ENCODE data around the gene RSPH4A. TPM values are rescaled to one million over a fixed set of nuclear protein-coding genes. Genes with fewer than 3 reads are reported as not detected.

RSPH4A gene
- polyA plus RNA-seq = not detected

DNA sequence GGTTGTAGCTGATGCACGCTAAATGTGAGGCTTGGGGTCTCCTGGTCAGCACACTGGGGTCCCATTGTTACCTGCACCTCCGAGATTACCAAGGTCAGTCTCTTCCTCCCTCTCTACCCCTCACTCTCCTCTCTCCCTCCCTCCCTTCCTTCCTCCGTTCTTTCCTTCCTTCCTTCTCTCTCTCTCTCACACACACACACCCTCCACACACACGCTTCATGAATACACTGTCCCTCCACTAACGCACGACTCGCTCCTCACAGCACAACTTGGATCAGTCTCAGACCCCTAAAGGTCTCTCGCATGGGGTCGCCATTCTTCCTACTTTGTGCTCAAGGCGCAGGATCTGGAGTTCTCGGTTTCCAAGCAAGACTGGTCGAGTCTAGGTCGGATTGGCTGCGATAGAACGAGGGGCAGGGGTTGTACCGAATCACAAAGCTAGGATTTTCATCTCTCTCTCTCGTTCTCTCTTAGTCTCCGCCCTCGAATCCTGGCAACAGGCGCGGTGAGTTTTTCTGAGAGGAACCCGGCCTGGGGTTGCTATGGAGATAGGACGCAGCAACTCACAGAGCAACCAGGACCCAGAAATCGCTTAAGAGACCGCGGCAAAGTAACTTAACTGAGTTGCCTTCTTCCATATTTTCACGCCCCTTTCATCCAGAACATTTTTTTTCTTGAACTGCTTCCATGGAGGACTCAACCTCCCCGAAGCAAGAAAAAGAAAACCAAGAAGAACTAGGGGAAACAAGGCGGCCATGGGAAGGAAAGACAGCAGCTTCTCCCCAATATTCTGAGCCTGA is at the start of gene RSPH4A:
Gene RSPH4A (plus strand): TSS at position 543 of the 800 bp plus-strand sequence. CDS start 145 bp downstream, at position 688.
- H3K4me1 Mint-ChIP-seq = peaks cover 9 to 16% (median 15%) of the 10 kb centered on the region in 3 donors
- H3K9me3 Mint-ChIP-seq = no peaks in the 10 kb centered on the region
- peak within 1 kb of the TSS; percentile 31 to 96 (median 89) for H3K4me3 Mint-ChIP-seq
- peaks cover 4% of the 10 kb centered on the region for H3K27me3 Mint-ChIP-seq
- no peaks in the 10 kb centered on the region for H3K36me3 Mint-ChIP-seq
- H3K27ac Mint-ChIP-seq = peak within 1 kb of the TSS in 2 of 3 donors; percentile 85 to 92

DNA sequence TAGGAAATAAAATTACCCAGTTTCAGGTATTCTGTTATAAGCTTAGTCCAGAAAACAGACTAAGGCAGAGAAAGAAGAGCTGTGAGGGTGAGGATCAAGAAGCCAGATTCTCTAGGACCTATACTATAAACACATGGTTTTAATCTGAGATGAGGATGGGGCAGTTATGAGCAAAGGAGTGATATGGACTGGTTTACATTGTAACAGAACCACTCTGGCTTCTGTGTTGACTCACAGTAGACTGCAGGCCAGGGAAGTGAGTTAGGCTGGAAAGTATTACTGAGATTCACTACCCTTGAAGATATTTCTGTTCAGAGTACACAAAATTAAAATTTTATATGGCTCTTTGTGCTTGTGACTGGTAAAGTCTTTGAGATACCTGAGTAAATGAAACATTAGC is 48.2 kb upstream of the RSPH4A start:
- Mint-ChIP-seq H3K27me3 (peaks cover 6% of the 10 kb centered on the region), H3K27ac (no peak overlapping the region), H3K36me3 (no peaks in the 10 kb centered on the region), H3K4me1 (peaks cover 18 to 28% (median 27%) of the 10 kb centered on the region in 3 donors), H3K4me3 (peak overlapping the region in 1 of 4 donors; percentile 31), H3K9me3 (peaks cover 0 to 1% (median 0%) of the 10 kb centered on the region in 3 donors)

DNA sequence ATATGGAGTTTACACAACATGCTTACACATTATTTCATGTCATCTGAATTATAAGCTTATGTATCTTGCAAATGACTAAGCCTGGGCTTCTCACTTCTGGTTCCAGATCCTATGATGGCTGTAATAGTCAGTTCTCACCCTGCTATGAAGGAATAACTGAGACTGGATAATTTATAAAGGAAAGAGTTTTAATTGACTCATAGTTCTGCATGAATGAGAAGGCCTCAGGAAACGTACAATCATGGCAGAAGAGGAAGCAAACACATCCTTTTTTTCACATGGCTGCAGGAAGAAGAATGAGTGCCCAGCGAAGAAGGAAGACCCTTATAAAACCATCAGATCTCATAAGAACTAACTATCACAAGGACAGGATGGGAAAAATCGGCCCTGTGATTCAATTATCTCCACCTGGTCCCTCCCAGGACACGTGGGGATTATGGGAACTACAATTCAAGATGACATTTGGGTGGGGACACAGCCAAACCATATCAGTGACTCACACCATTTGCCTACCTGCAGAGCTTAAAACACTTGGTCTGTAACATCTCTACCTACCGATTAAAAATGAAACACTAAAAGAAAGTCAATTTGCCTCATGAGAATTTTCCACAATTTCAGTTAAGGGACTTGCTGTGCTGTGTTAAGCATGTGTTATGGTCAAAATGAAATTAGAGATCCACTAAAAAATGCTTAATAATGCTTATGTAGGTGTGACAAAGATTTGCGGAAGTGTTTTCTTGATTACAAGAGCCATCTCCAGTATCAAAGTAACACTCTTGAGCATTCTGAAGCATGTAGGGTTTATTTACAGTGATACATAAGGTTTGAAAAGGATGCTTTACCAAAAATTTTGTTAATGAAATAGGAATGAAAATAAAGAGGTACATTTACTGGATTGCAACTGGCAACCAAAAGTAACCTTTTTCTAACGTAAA is 47.2 kb upstream of the RSPH4A start:
- Mint-ChIP-seq H3K4me1 (peaks cover 21 to 35% (median 34%) of the 10 kb centered on the region in 3 donors), H3K4me3 (peak overlapping the region; percentile 25 to 96 (median 56)), H3K9me3 (peaks cover 0 to 1% (median 0%) of the 10 kb centered on the region in 3 donors), H3K27me3 (peaks cover 3% of the 10 kb centered on the region), H3K27ac (peak overlapping the region in 1 of 3 donors; percentile 46), H3K36me3 (no peaks in the 10 kb centered on the region)

DNA sequence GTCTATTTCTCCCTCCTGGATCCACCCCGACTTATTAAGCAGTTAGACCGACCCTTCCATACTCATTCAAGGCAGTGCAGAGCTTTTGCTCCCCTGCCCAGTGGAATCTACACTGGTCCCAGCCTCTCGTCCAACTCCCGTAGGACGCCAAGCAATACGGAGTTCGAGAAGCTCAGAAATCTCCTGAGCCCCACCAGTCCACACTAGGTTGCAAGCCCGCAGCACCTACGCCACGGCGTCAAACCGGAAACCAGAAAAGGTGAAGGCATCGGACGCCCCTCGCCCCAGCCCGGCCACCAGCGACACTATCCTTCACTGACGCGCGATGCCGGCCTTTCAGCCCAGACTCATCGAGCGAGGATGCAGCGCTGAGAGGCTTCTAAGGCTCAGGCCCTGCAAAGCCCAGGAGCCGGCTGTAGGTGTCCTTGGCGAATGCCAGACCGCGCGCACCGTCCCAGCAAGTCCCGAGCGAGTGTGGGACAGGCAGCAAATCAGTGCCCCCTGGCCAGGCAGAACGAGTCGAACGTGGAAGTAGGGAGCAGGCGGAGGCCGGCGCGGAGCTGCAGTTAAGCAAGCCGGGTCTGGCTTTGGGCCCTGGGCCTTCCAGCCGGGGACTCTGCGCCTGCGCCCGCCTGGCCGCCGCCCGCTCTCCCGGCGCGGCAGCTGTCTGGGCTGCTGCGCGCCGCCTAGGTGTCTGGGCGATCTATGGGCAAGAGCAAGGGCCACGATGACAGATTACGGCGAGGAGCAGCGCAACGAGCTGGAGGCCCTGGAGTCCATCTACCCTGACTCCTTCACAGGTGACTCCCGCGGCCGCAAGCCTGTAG is 45.2 kb upstream of the RSPH4A start, which contains the start of gene RWDD1:
Gene RWDD1 (plus strand): TSS at position 649 of the 827 bp plus-strand sequence. CDS start 79 bp downstream, at position 728.
- H3K27ac Mint-ChIP-seq = peak within 1 kb of the TSS; percentile 89 to 100 (median 99)
- peaks cover 25 to 42% (median 40%) of the 10 kb centered on the region in 3 donors for H3K4me1 Mint-ChIP-seq
- peaks cover 0 to 1% (median 0%) of the 10 kb centered on the region in 3 donors for H3K9me3 Mint-ChIP-seq
- peak within 1 kb of the TSS; percentile 96 to 100 (median 100) for H3K4me3 Mint-ChIP-seq
- H3K27me3 Mint-ChIP-seq = no peaks in the 10 kb centered on the region
- H3K36me3 Mint-ChIP-seq = peaks cover 4% of the 10 kb centered on the region

DNA sequence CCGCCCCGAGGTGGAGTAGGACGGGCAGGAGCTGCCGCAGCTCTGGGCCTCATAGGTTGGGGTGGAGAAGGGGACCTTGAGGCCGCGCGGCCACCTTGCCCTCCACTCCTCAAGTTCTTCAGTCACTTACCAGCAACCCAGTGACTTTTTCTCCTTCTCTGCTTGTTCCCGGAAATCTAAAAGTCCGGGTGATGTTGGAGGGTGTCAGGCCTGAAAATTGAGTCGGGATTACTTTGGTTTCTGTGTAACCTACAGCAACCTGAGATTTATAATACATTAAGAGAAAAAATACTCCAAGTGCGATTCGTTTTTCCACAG is 44.6 kb upstream of the RSPH4A start:
- peaks cover 0 to 1% (median 0%) of the 10 kb centered on the region in 3 donors for H3K9me3 Mint-ChIP-seq
- no peaks in the 10 kb centered on the region for H3K27me3 Mint-ChIP-seq
- H3K27ac Mint-ChIP-seq = peak overlapping the region; percentile 89 to 100 (median 99)
- peaks cover 30 to 42% (median 40%) of the 10 kb centered on the region in 3 donors for H3K4me1 Mint-ChIP-seq
- peak overlapping the region; percentile 96 to 100 (median 100) for H3K4me3 Mint-ChIP-seq
- H3K36me3 Mint-ChIP-seq = peaks cover 8% of the 10 kb centered on the region

DNA sequence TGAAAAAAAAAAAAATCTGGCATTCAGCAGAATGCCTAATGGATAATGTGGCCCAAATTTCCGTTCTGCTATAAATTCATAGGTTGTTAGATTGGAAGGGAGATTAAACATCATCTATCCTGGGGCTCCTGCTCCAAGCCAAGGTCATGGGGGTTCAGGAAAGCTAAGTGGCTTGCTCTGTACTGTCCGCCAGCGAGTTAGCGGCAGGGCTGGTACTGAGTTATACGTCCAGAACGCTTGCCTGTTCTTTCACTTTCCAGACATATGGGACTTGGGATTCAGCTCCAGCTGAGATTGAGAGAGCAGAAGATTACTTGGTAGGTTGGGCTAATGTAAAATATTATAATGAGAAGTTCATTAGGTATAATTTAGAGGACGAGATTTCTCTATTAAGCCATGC is 44.1 kb upstream of the RSPH4A start:
- peak overlapping the region; percentile 89 to 100 (median 99) for H3K27ac Mint-ChIP-seq
- H3K27me3 Mint-ChIP-seq = no peaks in the 10 kb centered on the region
- peaks cover 9% of the 10 kb centered on the region for H3K36me3 Mint-ChIP-seq
- H3K4me1 Mint-ChIP-seq = peaks cover 30 to 43% (median 41%) of the 10 kb centered on the region in 3 donors
- H3K9me3 Mint-ChIP-seq = peaks cover 0 to 1% (median 0%) of the 10 kb centered on the region in 3 donors
- peak overlapping the region; percentile 96 to 100 (median 100) for H3K4me3 Mint-ChIP-seq

DNA sequence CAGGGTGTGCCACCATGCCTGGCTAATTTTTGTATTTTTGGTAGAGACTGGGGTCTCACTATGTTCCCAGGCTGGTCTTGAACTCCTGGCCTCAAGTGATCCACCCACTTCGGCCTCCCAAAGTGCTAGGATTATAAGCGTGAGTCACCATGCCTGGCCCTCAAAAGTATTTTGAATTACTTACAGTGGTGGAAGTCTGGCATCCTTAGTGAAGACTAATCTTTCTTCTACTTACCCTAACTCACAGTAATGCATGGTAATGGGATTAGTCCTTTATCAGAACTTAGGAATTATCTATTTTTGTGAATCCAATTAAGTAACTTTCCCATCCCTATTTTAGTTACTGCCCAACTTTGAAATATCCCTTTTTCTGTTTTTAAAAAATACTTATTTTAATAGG is 41.1 kb upstream of the RSPH4A start:
- no peak overlapping the region for H3K27ac Mint-ChIP-seq
- peaks cover 10% of the 10 kb centered on the region for H3K36me3 Mint-ChIP-seq
- H3K4me1 Mint-ChIP-seq = peaks cover 30 to 41% (median 35%) of the 10 kb centered on the region in 3 donors
- no peaks in the 10 kb centered on the region for H3K9me3 Mint-ChIP-seq
- no peaks in the 10 kb centered on the region for H3K27me3 Mint-ChIP-seq
- no peak overlapping the region for H3K4me3 Mint-ChIP-seq

DNA sequence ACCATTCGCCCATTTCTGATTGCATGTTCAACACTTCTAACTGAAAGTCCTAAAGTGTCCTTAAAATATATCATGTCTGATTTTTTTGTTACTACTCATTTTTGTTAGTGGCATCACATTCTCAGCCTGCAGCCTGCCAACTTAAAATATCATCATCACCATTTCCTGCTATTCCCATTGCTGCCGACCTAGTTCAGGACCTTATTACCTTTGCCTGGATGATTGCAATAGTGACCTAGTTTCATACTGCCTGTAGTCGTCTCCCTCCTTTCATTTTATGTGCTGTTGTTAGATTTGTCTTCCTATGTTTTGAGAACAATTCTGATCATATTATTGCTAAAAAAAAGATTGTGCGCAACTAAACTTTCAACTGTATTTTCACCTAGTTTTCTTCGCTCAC is 38.8 kb upstream of the RSPH4A start:
- Mint-ChIP-seq H3K9me3 (no peaks in the 10 kb centered on the region), H3K4me1 (peaks cover 22 to 31% (median 23%) of the 10 kb centered on the region in 3 donors), H3K27ac (no peak overlapping the region), H3K27me3 (no peaks in the 10 kb centered on the region), H3K4me3 (no peak overlapping the region), H3K36me3 (peaks cover 10% of the 10 kb centered on the region)

DNA sequence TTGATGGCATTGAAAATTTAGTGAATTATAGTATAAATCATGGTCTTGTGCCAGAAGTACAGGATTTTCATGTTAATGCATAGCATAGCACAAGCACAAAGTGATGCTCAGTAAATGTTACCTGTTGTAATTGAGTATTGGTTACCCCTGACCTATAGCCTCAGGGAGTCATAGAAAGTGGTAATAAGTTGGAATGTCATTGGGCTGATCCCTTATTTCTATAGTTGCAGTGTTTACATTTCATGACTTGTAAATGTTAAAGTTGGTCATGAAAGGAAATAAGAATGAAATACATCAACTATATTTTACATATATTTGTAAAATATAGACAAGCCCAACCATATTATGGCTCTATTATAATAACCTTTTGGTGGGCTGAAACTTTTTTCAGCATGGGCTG is 37.9 kb upstream of the RSPH4A start:
- H3K9me3 Mint-ChIP-seq = no peaks in the 10 kb centered on the region
- H3K27ac Mint-ChIP-seq = no peak overlapping the region
- H3K36me3 Mint-ChIP-seq = peaks cover 10% of the 10 kb centered on the region
- H3K4me1 Mint-ChIP-seq = peaks cover 16 to 26% (median 19%) of the 10 kb centered on the region in 3 donors
- no peaks in the 10 kb centered on the region for H3K27me3 Mint-ChIP-seq
- no peak overlapping the region for H3K4me3 Mint-ChIP-seq

DNA sequence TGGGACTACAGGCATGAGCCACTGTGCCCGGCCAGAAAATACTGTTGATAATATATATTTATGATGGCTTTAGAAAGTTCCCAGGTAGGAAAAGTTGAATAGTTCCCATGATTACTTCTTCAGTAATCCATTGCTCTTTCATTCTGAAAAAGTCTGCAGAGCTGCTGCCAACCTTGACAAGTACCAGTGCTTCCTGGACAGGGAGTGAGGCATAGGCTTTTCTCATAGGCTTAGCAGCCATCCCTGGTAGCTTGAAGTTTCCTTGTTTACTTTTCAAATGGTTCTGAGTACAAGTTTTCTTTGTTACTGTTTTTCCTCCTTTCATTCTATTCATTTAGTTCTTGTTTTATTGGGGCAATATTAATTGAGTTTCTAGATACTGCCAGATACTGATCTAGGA is 37.1 kb upstream of the RSPH4A start:
- Mint-ChIP-seq H3K27ac (no peak overlapping the region), H3K9me3 (no peaks in the 10 kb centered on the region), H3K4me3 (no peak overlapping the region), H3K36me3 (peaks cover 12% of the 10 kb centered on the region), H3K27me3 (no peaks in the 10 kb centered on the region), H3K4me1 (peaks cover 11 to 18% (median 14%) of the 10 kb centered on the region in 3 donors)

DNA sequence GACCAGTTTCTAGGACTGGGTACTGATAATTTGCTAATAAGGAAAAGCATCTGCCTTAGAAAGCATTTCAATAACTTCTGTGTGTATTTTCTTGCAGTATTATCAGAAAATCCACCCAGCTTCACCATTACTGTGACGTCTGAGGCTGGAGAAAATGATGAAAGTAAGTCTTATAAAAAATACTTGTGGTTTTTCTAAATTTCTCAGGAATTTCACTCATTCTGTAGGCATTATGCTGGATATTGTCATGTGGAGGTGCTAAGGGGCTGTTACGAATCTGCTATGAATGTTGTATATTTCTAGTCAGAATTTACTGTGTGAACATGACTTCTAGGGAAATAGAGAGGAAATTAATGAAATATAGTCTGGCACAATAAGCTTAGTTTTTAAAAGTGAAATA is 36.1 kb upstream of the RSPH4A start:
- Mint-ChIP-seq H3K36me3 (peaks cover 13% of the 10 kb centered on the region), H3K4me1 (peaks cover 9 to 16% (median 11%) of the 10 kb centered on the region in 3 donors), H3K9me3 (no peaks in the 10 kb centered on the region), H3K27me3 (no peaks in the 10 kb centered on the region), H3K4me3 (no peak overlapping the region), H3K27ac (no peak overlapping the region)

DNA sequence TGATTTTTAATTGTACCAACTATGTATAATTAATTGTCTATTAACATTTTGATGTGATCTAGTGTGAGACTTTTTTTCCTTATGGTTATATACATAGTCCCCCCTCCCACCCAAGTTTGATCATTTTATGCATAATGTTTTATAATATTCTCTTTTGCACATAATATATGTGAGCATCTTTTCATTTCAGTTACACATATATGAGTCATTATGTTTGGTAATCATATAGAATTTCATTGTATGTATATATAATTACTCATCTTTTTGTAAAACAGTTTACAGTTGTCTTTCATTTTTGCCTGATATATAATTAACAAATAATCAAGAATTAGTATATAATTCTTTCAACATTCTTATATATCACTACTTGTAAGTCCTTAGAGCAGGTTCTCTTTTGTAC is 30.0 kb upstream of the RSPH4A start:
- H3K4me1 Mint-ChIP-seq = no peaks in the 10 kb centered on the region
- H3K9me3 Mint-ChIP-seq = no peaks in the 10 kb centered on the region
- no peaks in the 10 kb centered on the region for H3K27me3 Mint-ChIP-seq
- no peak overlapping the region for H3K4me3 Mint-ChIP-seq
- H3K27ac Mint-ChIP-seq = no peak overlapping the region
- peaks cover 7% of the 10 kb centered on the region for H3K36me3 Mint-ChIP-seq

DNA sequence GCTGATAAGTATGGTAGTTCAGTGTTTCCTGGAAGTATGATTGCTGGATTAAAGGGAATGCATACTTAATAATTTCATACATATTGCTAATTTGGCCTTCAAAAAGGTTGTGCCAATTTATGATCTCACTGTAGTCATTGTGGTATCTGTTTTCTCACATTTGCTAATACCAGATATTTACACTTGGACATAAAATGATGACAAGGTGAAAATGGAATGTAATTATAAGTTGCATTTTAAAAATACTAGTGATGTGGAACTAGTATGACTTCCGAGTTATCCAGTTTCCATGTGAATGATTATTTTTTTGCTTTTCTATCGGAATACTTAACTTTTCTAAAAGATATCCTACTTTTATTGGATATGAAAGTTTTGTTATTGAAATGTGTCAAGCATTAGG is 29.5 kb upstream of the RSPH4A start:
- H3K9me3 Mint-ChIP-seq = no peaks in the 10 kb centered on the region
- H3K4me1 Mint-ChIP-seq = no peaks in the 10 kb centered on the region
- peaks cover 11% of the 10 kb centered on the region for H3K36me3 Mint-ChIP-seq
- H3K27me3 Mint-ChIP-seq = no peaks in the 10 kb centered on the region
- H3K27ac Mint-ChIP-seq = no peak overlapping the region
- H3K4me3 Mint-ChIP-seq = no peak overlapping the region

DNA sequence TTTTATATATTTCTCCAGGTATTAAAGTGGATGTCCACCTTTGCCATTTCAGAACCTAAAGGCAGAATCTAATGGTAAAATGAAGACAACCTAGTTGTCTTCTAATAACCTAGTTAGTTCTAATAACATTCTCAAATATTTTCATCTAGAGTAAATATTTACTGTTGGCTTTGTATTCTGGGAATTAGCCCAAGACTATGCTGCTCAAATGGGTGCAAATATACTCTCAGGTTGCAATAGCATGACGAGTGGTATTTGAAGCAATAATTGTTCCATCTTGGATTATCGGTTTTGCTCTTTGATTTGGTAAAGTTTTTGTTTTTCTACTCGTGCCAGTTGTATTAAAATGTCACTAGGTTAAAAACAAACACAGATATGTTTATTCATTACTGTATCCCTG is 21.0 kb upstream of the RSPH4A start:
- no peaks in the 10 kb centered on the region for H3K9me3 Mint-ChIP-seq
- no peaks in the 10 kb centered on the region for H3K27me3 Mint-ChIP-seq
- H3K4me3 Mint-ChIP-seq = no peak overlapping the region
- H3K36me3 Mint-ChIP-seq = peaks cover 28% of the 10 kb centered on the region
- no peak overlapping the region for H3K27ac Mint-ChIP-seq
- no peaks in the 10 kb centered on the region for H3K4me1 Mint-ChIP-seq

Data from IgD-negative memory B cell (primary cell).